ENCODE data around the gene RPS6KA5.
"Not testable (repeated sequence)": the region's sequence is repeated elsewhere in the genome, so short reads cannot be mapped to it uniquely, and the experiment has no call there.

The RPS6KA5 gene

GRCh38 chr14:90981636-90982035 lies 78.8 kb downstream of the RPS6KA5 start:
- DNase-seq = no peak

GRCh38 chr14:90980636-90981035 lies 79.8 kb downstream of the RPS6KA5 start:
- DNase-seq = not testable (repeated sequence)

GRCh38 chr14:90979515-90979914 lies 80.9 kb downstream of the RPS6KA5 start:
- no peak for DNase-seq

- no peak for DNase-seq
These were observed 84.3 kb downstream of the RPS6KA5 start for GRCh38 chr14:90976101-90976500.

- DNase-seq = no peak
These were observed 88.8 kb downstream of the RPS6KA5 start for GRCh38 chr14:90971687-90972086.

- no peak for DNase-seq
These were observed 90.3 kb downstream of the RPS6KA5 start for GRCh38 chr14:90970167-90970600.

GRCh38 chr14:90969531-90970166 lies 90.8 kb downstream of the RPS6KA5 start:
- no peak for DNase-seq

- no peak for DNase-seq
These were observed 92.4 kb downstream of the RPS6KA5 start for GRCh38 chr14:90968025-90968424.

- DNase-seq = no peak
These were observed 93.9 kb downstream of the RPS6KA5 start for GRCh38 chr14:90966493-90966892.

GRCh38 chr14:90965765-90966164 lies 94.7 kb downstream of the RPS6KA5 start:
- DNase-seq = no peak

- no peak for DNase-seq
These were observed 97.1 kb downstream of the RPS6KA5 start for GRCh38 chr14:90963343-90963742.

GRCh38 chr14:90962505-90963109 lies 97.8 kb downstream of the RPS6KA5 start:
- DNase-seq = no peak

- DNase-seq = no peak
These were observed 99.6 kb downstream of the RPS6KA5 start for GRCh38 chr14:90960818-90961217.

GRCh38 chr14:90959344-90959743 lies 101.1 kb downstream of the RPS6KA5 start:
- no peak for DNase-seq

GRCh38 chr14:90956273-90956672 lies 104.2 kb downstream of the RPS6KA5 start:
- DNase-seq = no peak

GRCh38 chr14:90953643-90954042 lies 106.8 kb downstream of the RPS6KA5 start:
- DNase-seq = not testable (repeated sequence)

- DNase-seq = no peak
These were observed 117.1 kb downstream of the RPS6KA5 start for GRCh38 chr14:90943367-90943766.

- DNase-seq = no peak
These were observed 117.9 kb downstream of the RPS6KA5 start for GRCh38 chr14:90942511-90942910.

GRCh38 chr14:90941706-90942105 lies 118.7 kb downstream of the RPS6KA5 start:
- no peak for DNase-seq

GRCh38 chr14:90940318-90940962 lies 120.0 kb downstream of the RPS6KA5 start:
- no peak for DNase-seq

- not testable (repeated sequence) for DNase-seq
These were observed 121.1 kb downstream of the RPS6KA5 start for GRCh38 chr14:90939252-90939795.

- no peak for DNase-seq
These were observed 121.8 kb downstream of the RPS6KA5 start for GRCh38 chr14:90938615-90939014.

GRCh38 chr14:90936757-90937440 lies 123.5 kb downstream of the RPS6KA5 start:
- no peak for DNase-seq
